ENCODE measurements around the gene IL17B. TPM values are rescaled to one million over a fixed set of nuclear protein-coding genes. Genes with fewer than 3 reads are reported as not detected.

IL17B gene
- total and polyA plus RNA-seq, 3 donors from 2014 or later: 4.7 to 12.4 (median 5.0) TPM

- no peaks in the 10 kb centered on the region for H3K36me3 ChIP-seq (ENCODE audit: low read depth, missing control alignments)
- no peaks in the 10 kb centered on the region for H3K27me3 ChIP-seq
- DNase-seq: no peak
- intact Hi-C loops (cut with DNase I; ENCODE audit: low total_unique reads): no loop called here
- 71 to 73% methylated on average over 4 of the region's 4 CpGs for WGBS, 2 donors
- no peaks in the 10 kb centered on the region for H3K9me3 ChIP-seq
- TF ChIP-seq POLR2A (IDR thresholded peaks at IDR 0.05) (no peak), CTCF (IDR thresholded peaks at IDR 0.05) (no peak)
- H3K27ac ChIP-seq: peak overlapping the region in 1 of 2 donors; percentile 95
- H3K4me1 ChIP-seq: peaks cover 66% of the 10 kb centered on the region
- H3K4me3 ChIP-seq: no peak overlapping the region
These were observed 46.6 kb upstream of the IL17B start for GRCh38 chr5:149425729-149426128.

- TF ChIP-seq CTCF (IDR thresholded peaks at IDR 0.05) (no peak), POLR2A (IDR thresholded peaks at IDR 0.05) (no peak)
- DNase-seq: no peak
- no peaks in the 10 kb centered on the region for H3K9me3 ChIP-seq
- peak overlapping the region; percentile 66 to 95 for H3K27ac ChIP-seq
- H3K27me3 ChIP-seq: no peaks in the 10 kb centered on the region
- no peaks in the 10 kb centered on the region for H3K36me3 ChIP-seq (ENCODE audit: low read depth, missing control alignments)
- intact Hi-C loops (cut with DNase I; ENCODE audit: low total_unique reads): no loop called here
- 56 to 61% methylated on average over 10 of the region's 10 CpGs for WGBS, 2 donors
- H3K4me3 ChIP-seq: no peak overlapping the region
- peaks cover 66% of the 10 kb centered on the region for H3K4me1 ChIP-seq
These were observed 45.6 kb upstream of the IL17B start for GRCh38 chr5:149424371-149425315.

GRCh38 chr5:149423794-149424268, 44.7 kb upstream of the IL17B start:
- Histone ChIP-seq H3K36me3 (ENCODE audit: low read depth, missing control alignments) (no peaks in the 10 kb centered on the region), H3K9me3 (no peaks in the 10 kb centered on the region), H3K4me3 (no peak overlapping the region), H3K27ac (peak overlapping the region; percentile 66 to 95), H3K4me1 (peaks cover 73% of the 10 kb centered on the region), H3K27me3 (no peaks in the 10 kb centered on the region)
- WGBS, 2 donors: 25 to 47% methylated on average over 4 to 7 of the region's 7 CpGs
- TF ChIP-seq CTCF (IDR thresholded peaks at IDR 0.05) (no peak), POLR2A (IDR thresholded peaks at IDR 0.05) (no peak)
- intact Hi-C loops (cut with DNase I; ENCODE audit: low total_unique reads): no loop called here
- DNase-seq: peak; percentile 66

- Histone ChIP-seq H3K9me3 (no peaks in the 10 kb centered on the region), H3K4me1 (peaks cover 79% of the 10 kb centered on the region), H3K4me3 (no peak overlapping the region), H3K27ac (peak overlapping the region; percentile 66 to 95), H3K27me3 (no peaks in the 10 kb centered on the region), H3K36me3 (ENCODE audit: low read depth, missing control alignments) (no peaks in the 10 kb centered on the region)
- TF ChIP-seq CTCF (IDR thresholded peaks at IDR 0.05): no peak
- TF ChIP-seq POLR2A (IDR thresholded peaks at IDR 0.05): no peak
- 30 to 41% methylated on average over 5 to 9 of the region's 9 CpGs for WGBS, 2 donors
- DNase-seq: peak; percentile 28
- intact Hi-C loops (cut with DNase I; ENCODE audit: low total_unique reads): no loop called here
These were observed 44.1 kb upstream of the IL17B start for GRCh38 chr5:149423049-149423793.
